Measurements from ENCODE around the gene HP1BP3. TPM values are rescaled to one million over a fixed set of nuclear protein-coding genes. Genes with fewer than 3 reads are reported as not detected.

HP1BP3 gene
- total RNA-seq, 1 donor from 2014 or later, result 164 TPM

DNA sequence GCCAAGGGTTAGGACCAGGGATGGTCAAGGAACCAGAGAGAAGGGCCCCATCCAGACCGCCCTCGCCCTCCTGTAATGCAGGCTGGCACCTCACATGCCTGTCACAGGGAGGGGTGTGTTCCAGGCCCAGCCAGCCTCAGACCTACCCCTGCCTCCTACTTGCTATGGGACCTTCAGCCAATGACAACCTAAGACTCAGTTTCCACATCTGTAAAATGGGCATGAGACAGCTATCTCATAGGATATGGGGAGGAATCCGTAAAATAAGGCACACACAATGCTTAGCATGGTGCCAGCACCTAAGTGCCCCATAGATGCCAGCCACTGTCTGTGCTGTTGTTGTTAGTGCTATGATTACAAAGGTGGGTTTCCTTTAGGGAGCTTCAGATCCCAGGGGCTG, 77.2 kb downstream of the HP1BP3 start:
- H3K4me3 Mint-ChIP-seq (ENCODE audit: unreplicated experiment), result no peak overlapping the region
- no peak overlapping the region for H3K27ac Mint-ChIP-seq (ENCODE audit: unreplicated experiment)
- no peaks in the 10 kb centered on the region for H3K9me3 Mint-ChIP-seq (ENCODE audit: unreplicated experiment)
- TF ChIP-seq, protein P1, sequence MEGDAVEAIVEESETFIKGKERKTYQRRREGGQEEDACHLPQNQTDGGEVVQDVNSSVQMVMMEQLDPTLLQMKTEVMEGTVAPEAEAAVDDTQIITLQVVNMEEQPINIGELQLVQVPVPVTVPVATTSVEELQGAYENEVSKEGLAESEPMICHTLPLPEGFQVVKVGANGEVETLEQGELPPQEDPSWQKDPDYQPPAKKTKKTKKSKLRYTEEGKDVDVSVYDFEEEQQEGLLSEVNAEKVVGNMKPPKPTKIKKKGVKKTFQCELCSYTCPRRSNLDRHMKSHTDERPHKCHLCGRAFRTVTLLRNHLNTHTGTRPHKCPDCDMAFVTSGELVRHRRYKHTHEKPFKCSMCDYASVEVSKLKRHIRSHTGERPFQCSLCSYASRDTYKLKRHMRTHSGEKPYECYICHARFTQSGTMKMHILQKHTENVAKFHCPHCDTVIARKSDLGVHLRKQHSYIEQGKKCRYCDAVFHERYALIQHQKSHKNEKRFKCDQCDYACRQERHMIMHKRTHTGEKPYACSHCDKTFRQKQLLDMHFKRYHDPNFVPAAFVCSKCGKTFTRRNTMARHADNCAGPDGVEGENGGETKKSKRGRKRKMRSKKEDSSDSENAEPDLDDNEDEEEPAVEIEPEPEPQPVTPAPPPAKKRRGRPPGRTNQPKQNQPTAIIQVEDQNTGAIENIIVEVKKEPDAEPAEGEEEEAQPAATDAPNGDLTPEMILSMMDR (IDR thresholded peaks at IDR 0.05; ENCODE audit: unreplicated experiment), result no peak
- H3K36me3 Mint-ChIP-seq (ENCODE audit: low read depth, unreplicated experiment), result no peaks in the 10 kb centered on the region
- H3K4me1 Mint-ChIP-seq (ENCODE audit: unreplicated experiment), result peaks cover 4% of the 10 kb centered on the region
- no peak for DNase-seq (ENCODE audit: low spot score)
- peaks cover 3% of the 10 kb centered on the region for H3K27me3 Mint-ChIP-seq (ENCODE audit: unreplicated experiment)

DNA sequence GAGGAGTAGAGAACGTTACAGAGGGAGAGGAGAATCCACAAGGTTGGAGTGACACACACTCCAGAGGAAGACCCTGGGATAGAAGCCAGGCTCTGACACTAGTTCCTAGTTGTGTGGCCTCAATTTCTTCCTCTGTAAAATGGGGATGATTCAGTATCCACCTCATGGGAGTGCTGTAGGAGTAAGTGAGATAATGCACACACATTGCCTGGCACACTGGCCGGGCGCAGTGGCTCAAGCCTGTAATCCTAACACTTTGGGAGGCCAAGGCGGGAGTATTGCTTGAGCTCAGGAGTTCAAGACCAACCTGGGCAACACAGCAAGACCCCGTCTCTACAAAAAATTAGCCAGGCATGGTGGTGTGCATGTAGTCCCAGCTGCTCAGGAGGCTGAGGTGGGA, 78.2 kb downstream of the HP1BP3 start:
- no peaks in the 10 kb centered on the region for H3K9me3 Mint-ChIP-seq (ENCODE audit: unreplicated experiment)
- H3K27ac Mint-ChIP-seq (ENCODE audit: unreplicated experiment), result no peak overlapping the region
- H3K4me1 Mint-ChIP-seq (ENCODE audit: unreplicated experiment), result peaks cover 3% of the 10 kb centered on the region
- H3K4me3 Mint-ChIP-seq (ENCODE audit: unreplicated experiment), result no peak overlapping the region
- TF ChIP-seq, protein P1 (IDR thresholded peaks at IDR 0.05; ENCODE audit: unreplicated experiment), result no peak
- no peaks in the 10 kb centered on the region for H3K36me3 Mint-ChIP-seq (ENCODE audit: low read depth, unreplicated experiment)
- no peak for DNase-seq (ENCODE audit: low spot score)
- H3K27me3 Mint-ChIP-seq (ENCODE audit: unreplicated experiment), result peaks cover 3% of the 10 kb centered on the region

DNA sequence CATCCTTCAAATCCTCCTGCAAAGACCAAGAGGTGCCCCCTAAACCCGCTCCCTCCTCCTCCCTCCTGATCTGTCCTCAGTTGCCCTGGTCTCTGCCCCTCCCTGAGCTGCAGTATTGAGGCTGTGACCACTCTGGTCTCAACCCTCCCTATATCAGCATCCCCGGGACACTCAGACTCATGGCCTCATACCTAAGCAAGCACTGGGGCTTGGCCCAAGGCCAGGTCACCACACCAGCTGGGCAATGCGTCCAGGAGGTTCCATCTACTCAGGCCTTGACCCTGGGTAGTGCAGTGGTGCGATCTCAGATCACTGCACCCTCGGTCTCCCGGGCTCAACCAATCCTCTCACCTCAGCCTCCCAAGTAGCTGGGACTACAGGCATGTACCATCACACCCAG, 79.0 kb downstream of the HP1BP3 start:
- peaks cover 2% of the 10 kb centered on the region for H3K36me3 Mint-ChIP-seq (ENCODE audit: low read depth, unreplicated experiment)
- TF ChIP-seq, protein P1 (IDR thresholded peaks at IDR 0.05; ENCODE audit: unreplicated experiment), result no peak
- H3K4me1 Mint-ChIP-seq (ENCODE audit: unreplicated experiment), result peaks cover 3% of the 10 kb centered on the region
- no peak overlapping the region for H3K27ac Mint-ChIP-seq (ENCODE audit: unreplicated experiment)
- no peaks in the 10 kb centered on the region for H3K9me3 Mint-ChIP-seq (ENCODE audit: unreplicated experiment)
- no peak for DNase-seq (ENCODE audit: low spot score)
- peaks cover 5% of the 10 kb centered on the region for H3K27me3 Mint-ChIP-seq (ENCODE audit: unreplicated experiment)
- H3K4me3 Mint-ChIP-seq (ENCODE audit: unreplicated experiment), result no peak overlapping the region

DNA sequence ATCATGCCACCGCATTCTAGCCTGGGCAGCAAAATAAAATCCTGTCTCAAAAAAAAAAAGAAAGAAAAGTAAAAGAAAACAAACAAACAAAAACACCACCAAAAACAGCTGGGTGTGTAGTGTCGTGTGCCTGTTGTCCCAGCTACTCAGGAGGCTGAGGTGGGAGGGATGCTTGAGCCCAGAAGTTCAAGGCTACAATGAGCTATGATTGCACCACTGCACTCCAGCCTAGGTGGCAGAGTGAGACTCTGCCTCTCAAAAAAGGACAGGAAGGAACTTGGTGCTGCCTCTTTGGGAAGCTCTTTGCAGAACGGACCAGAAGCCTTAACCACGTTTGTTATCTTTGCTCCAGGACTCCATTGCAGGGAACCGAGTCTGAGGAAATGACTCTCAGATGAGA, 80.3 kb downstream of the HP1BP3 start:
- peaks cover 6% of the 10 kb centered on the region for H3K27me3 Mint-ChIP-seq (ENCODE audit: unreplicated experiment)
- peaks cover 3% of the 10 kb centered on the region for H3K4me1 Mint-ChIP-seq (ENCODE audit: unreplicated experiment)
- H3K27ac Mint-ChIP-seq (ENCODE audit: unreplicated experiment), result no peak overlapping the region
- TF ChIP-seq, protein P1 (IDR thresholded peaks at IDR 0.05; ENCODE audit: unreplicated experiment), result no peak
- H3K9me3 Mint-ChIP-seq (ENCODE audit: unreplicated experiment), result no peaks in the 10 kb centered on the region
- DNase-seq (ENCODE audit: low spot score), result no peak
- H3K36me3 Mint-ChIP-seq (ENCODE audit: low read depth, unreplicated experiment), result peaks cover 4% of the 10 kb centered on the region
- no peak overlapping the region for H3K4me3 Mint-ChIP-seq (ENCODE audit: unreplicated experiment)

DNA sequence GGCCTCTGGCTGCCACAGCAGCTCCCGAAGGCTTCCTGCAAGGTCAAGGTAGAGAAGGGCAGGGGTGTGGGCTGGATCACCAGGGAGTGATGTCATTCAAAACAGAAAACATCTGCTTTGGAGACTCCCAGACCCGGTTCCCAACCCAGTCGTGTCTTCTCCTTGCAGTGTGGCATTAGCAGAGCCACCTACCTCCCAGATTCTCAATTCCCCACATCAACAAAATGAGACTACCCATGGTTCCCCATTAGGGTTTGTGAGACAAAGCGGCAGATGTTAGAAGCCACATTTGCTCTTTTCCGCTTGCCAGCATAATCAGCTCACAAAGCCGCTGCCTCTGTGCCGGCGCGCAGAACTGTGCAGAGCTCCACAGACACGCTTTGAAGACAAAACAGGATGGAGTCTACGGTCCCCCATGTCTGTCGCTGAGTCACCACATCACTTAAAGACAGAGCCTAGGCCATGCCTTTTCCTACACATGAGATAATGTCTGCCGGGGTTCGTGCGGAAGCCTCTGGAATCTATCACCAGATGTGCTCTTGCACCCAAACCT, 81.8 kb downstream of the HP1BP3 start:
- H3K4me1 Mint-ChIP-seq (ENCODE audit: unreplicated experiment), result peaks cover 3% of the 10 kb centered on the region
- no peak for DNase-seq (ENCODE audit: low spot score)
- H3K36me3 Mint-ChIP-seq (ENCODE audit: low read depth, unreplicated experiment), result peaks cover 4% of the 10 kb centered on the region
- H3K27ac Mint-ChIP-seq (ENCODE audit: unreplicated experiment), result no peak overlapping the region
- no peaks in the 10 kb centered on the region for H3K9me3 Mint-ChIP-seq (ENCODE audit: unreplicated experiment)
- H3K4me3 Mint-ChIP-seq (ENCODE audit: unreplicated experiment), result no peak overlapping the region
- peaks cover 7% of the 10 kb centered on the region for H3K27me3 Mint-ChIP-seq (ENCODE audit: unreplicated experiment)
- TF ChIP-seq, protein P1 (IDR thresholded peaks at IDR 0.05; ENCODE audit: unreplicated experiment), result no peak
